Esophagus muscularis mucosa (tissue), 4 donors: ENCODE measurements around the gene SETD2. TPM values are rescaled to one million over a fixed set of nuclear protein-coding genes. Genes with fewer than 3 reads are reported as not detected.
"Not testable (repeated sequence)": the region's sequence is repeated elsewhere in the genome, so short reads cannot be mapped to it uniquely, and the experiment has no call there.

Experiments
- DNase-seq: peaks from one replicate; pipeline ENCODE4 v3.0.0-alpha.2; 2017; ENCODE audit errors: extremely low spot score
- H3K27ac ChIP-seq, 4 donors: fragments of 200-600 bp; sonication (generic); replicated peaks in 1 of 4; 1 replicate in 3 of 4; 2 replicates in 1 of 4; pipeline ENCODE4 v1.5.1; 2016 to 2019; ENCODE audit warnings: mild to moderate bottlenecking in 1 of 4
- H3K27me3 ChIP-seq, 4 donors: fragments of 200-600 bp; sonication (generic); one replicate each; pipeline versions ENCODE4 v1.5.1 to v1.6.0; 2016 to 2019
- H3K36me3 ChIP-seq, 4 donors: fragments of 200-600 bp; sonication (generic); one replicate each; pipeline ENCODE4 v1.5.1; 2016 to 2019
- H3K4me1 ChIP-seq, 4 donors: fragments of 200-600 bp; sonication (generic); one replicate each; pipeline ENCODE4 v1.5.1; 2016 to 2019
- H3K4me3 ChIP-seq, 4 donors: fragments of 200-600 bp; sonication (generic); 1 replicate in 2 of 4; 2 replicates in 2 of 4; pipeline ENCODE4 v1.5.1; 2016 to 2019; ENCODE audit warnings: mild to moderate bottlenecking in 4 of 4, moderate library complexity in 1 of 4
- H3K9me3 ChIP-seq, 4 donors: fragments of 200-600 bp; sonication (generic); 1 replicate in 3 of 4; 2 replicates in 1 of 4; pipeline ENCODE4 v1.5.1; 2016 to 2019
- CTCF ChIP-seq, 3 experiments: fragments of 200-600 bp in 2 of 3; fragments of 450-650 bp in 1 of 3; sonication (generic) in 2 of 3; IDR thresholded peaks; one replicate each; pipeline ENCODE4 v1.5.1; 2017 to 2019; ENCODE audit warnings: antibody characterized with exemption in 3 of 3, mild to moderate bottlenecking in 2 of 3, moderate library complexity in 1 of 3
- EP300 ChIP-seq: sonication (generic); formaldehyde crosslinking; IDR thresholded peaks from one replicate; pipeline ENCODE4 v1.6.1; 2017; ENCODE audit warnings: antibody characterized with exemption
- POLR2A ChIP-seq: fragments of 450-650 bp; IDR thresholded peaks from one replicate; pipeline ENCODE4 v1.6.1; 2017; ENCODE audit warnings: antibody characterized with exemption, moderate library complexity, mild to moderate bottlenecking, low read depth
- POLR2AphosphoS5 ChIP-seq, 2 donors: sonication (generic); formaldehyde crosslinking; IDR thresholded peaks; one replicate each; pipeline ENCODE4 v1.6.1; 2017; ENCODE audit warnings: antibody characterized with exemption in 2 of 2
- WGBS: methylation state at CpG from one replicate; pipeline ENCODE4 v1.1.5; 2018; 5-methylcytosine and 5-hydroxymethylcytosine counted together
- intact Hi-C: fragments of 100-400 bp; cut with DNase I; formaldehyde crosslinking; loops from one replicate; pipeline ENCODE4 v1.15.1; 2023
- total RNA-seq, 4 donors: library from RNA; depleted of rRNA; stranded (reverse); fragments of >200 nt; gene quantifications; one replicate each; pipeline versions ENCODE4 v1.1.0 to v1.2.1, GENCODE V29; 2016

SETD2 gene
- total RNA-seq, 4 donors from 2014 or later = 52.2 to 66.4 (median 56.8) TPM

DNA sequence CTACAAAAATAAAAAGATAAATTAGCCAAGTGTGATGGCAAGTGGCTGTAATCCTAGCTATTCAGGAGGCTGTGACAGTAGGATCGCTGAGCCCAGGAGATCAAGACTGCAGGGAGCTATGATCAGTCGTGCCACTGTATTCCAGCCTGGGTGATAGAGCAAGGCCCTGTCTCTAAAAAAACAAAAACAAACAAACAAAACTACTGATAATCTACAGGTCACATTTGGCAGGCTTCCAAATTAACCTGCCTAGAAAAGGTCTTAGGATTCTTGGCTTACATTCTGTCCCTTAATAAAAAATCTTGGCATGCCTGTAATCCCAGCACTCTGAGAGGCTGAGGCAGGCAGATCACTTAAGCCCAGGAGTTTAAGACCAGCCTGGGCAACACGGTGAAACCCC lies 33.4 kb upstream of the SETD2 start:
- Histone ChIP-seq H3K27ac (no peak overlapping the region), H3K9me3 (no peaks in the 10 kb centered on the region), H3K4me3 (no peak overlapping the region), H3K4me1 (no peaks in the 10 kb centered on the region), H3K27me3 (no peaks in the 10 kb centered on the region), H3K36me3 (no peaks in the 10 kb centered on the region)
- TF ChIP-seq POLR2AphosphoS5 (IDR thresholded peaks at IDR 0.05) (no peak), EP300 (no peak), CTCF (IDR thresholded peaks at IDR 0.05) (no peak), POLR2A (no peak)
- intact Hi-C loops = no loop called here
- no peak for DNase-seq
- 85% methylated on average over 3 of the region's 3 CpGs for WGBS

DNA sequence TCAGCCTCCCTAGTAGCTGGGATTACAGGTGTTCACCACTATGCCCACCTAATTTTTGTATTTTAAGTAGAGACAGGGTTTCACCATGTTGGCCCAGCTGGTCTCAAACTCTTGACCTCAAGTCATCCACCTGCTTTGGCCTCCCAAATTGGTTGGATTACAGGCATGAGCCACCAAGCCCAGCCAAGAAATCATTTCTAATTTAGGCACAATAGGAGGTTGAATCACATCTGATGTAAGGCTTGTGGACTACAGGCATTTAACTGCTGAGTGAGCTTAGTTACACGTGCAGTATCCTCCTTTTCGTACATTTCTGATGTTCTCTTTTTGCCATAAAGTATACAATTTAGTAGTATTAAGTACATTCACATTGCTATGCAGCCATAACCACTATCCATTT lies 31.1 kb upstream of the SETD2 start:
- intact Hi-C loops = no loop called here
- no peaks in the 10 kb centered on the region for H3K27me3 ChIP-seq
- TF ChIP-seq POLR2AphosphoS5 (IDR thresholded peaks at IDR 0.05) = no peak
- TF ChIP-seq EP300 = no peak
- TF ChIP-seq POLR2A = no peak
- TF ChIP-seq CTCF (IDR thresholded peaks at IDR 0.05) = no peak
- no peak for DNase-seq
- no peak overlapping the region for H3K4me3 ChIP-seq
- H3K27ac ChIP-seq = no peak overlapping the region
- no peaks in the 10 kb centered on the region for H3K4me1 ChIP-seq
- 94% methylated on average over 2 of the region's 2 CpGs for WGBS
- no peaks in the 10 kb centered on the region for H3K36me3 ChIP-seq
- H3K9me3 ChIP-seq = no peaks in the 10 kb centered on the region

GRCh38 chr3:47193871-47194859 lies 30.3 kb upstream of the SETD2 start:
- no peak overlapping the region for H3K27ac ChIP-seq
- no peak for DNase-seq
- intact Hi-C loops = no loop called here
- no peak overlapping the region for H3K4me3 ChIP-seq
- no peaks in the 10 kb centered on the region for H3K27me3 ChIP-seq
- TF ChIP-seq CTCF (IDR thresholded peaks at IDR 0.05) = no peak
- no peaks in the 10 kb centered on the region for H3K36me3 ChIP-seq
- H3K4me1 ChIP-seq = no peaks in the 10 kb centered on the region
- no peaks in the 10 kb centered on the region for H3K9me3 ChIP-seq
- 96% methylated on average over 4 of the region's 4 CpGs for WGBS

- Histone ChIP-seq H3K27ac (no peak overlapping the region), H3K27me3 (no peaks in the 10 kb centered on the region), H3K4me1 (no peaks in the 10 kb centered on the region), H3K36me3 (peaks cover 0 to 6% (median 2%) of the 10 kb centered on the region in 4 donors), H3K9me3 (no peaks in the 10 kb centered on the region), H3K4me3 (no peak overlapping the region)
- DNase-seq = no peak
- intact Hi-C loops = no loop called here
- no peak for TF ChIP-seq POLR2A
- TF ChIP-seq EP300 = no peak
- no peak for TF ChIP-seq POLR2AphosphoS5 (IDR thresholded peaks at IDR 0.05)
- no peak for TF ChIP-seq CTCF (IDR thresholded peaks at IDR 0.05)
- WGBS = 100% methylated on average over 2 of the region's 2 CpGs
These were observed 22.4 kb upstream of the SETD2 start for GRCh38 chr3:47186285-47186684.

- H3K27me3 ChIP-seq, H3K4me1 ChIP-seq, H3K27ac ChIP-seq, DNase-seq, intact Hi-C loops, H3K4me3 ChIP-seq, H3K9me3 ChIP-seq: not testable (repeated sequence)
- WGBS = 94% methylated on average over 4 of the region's 4 CpGs
- H3K36me3 ChIP-seq = peaks cover 0 to 25% (median 8%) of the 10 kb centered on the region in 4 donors
These were observed 17.8 kb upstream of the SETD2 start for GRCh38 chr3:47181685-47182084.

DNA sequence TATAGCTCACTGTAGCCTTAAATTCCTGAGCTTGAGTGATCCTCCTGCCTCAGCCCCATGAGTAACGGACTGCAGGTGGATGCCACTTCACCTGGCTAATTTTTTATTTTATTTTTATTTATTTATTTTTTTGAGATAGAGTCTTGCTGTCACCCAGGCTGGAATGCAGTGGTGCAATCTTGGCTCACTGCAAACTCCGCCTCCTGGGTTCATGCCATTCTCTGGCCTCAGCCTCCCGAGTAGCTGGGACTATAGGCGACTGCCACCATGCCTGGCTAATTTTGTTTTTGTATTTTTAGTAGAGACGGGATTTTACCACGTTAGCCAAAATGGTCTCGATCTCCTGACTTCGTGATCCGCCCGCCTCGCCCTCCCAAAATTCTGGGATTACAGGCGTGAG lies 16.1 kb upstream of the SETD2 start:
- H3K27me3 ChIP-seq, H3K4me1 ChIP-seq, DNase-seq, H3K27ac ChIP-seq, H3K9me3 ChIP-seq, H3K4me3 ChIP-seq, intact Hi-C loops: not testable (repeated sequence)
- 90% methylated on average over 12 of the region's 12 CpGs for WGBS
- peaks cover 0 to 34% (median 11%) of the 10 kb centered on the region in 4 donors for H3K36me3 ChIP-seq
